Measurements from ENCODE around the gene RMI2.
"Not testable (repeated sequence)": the region's sequence is repeated elsewhere in the genome, so short reads cannot be mapped to it uniquely, and the experiment has no call there.

RMI2 gene

DNA sequence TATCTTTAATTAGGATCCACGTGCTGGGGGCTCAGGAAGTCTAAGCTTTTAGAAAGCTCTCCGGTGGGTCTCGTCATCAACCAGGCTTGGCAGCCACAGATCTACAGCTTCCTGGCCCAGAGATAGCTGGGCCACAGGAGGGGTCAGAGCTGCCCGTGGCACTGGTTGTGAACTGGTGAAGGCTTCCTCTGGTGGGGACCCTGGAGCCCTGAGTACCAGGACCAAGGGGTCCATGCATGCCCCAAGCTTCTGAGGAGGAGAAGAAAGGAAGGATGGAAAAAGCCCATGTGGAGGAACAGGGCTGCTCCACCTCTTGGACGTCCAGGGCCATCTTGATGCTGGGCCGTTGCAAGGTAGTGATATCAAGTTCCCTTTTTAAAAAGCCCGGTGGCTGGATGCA is 13.3 kb downstream of the RMI2 start:
- DNase-seq = no peak

DNA sequence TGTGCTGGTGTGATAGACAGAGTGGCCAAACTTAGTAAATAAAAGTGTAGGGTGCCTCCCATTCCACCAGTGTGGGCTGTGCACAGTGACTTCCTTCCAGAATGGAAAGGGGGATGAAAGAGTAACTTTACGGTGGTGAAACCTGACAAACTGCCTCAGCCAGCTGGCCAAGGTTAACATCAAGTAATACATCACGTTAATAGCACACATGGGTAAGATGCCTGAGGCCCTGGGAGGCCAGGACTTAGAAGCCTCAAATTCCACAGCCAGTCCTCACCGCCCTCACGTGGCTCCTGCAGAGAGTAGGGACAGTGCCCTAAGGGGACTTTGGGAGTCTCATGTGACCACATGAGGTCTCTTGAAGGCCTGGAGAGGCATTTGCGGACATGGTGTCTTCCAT is 14.1 kb downstream of the RMI2 start:
- DNase-seq = no peak

DNA sequence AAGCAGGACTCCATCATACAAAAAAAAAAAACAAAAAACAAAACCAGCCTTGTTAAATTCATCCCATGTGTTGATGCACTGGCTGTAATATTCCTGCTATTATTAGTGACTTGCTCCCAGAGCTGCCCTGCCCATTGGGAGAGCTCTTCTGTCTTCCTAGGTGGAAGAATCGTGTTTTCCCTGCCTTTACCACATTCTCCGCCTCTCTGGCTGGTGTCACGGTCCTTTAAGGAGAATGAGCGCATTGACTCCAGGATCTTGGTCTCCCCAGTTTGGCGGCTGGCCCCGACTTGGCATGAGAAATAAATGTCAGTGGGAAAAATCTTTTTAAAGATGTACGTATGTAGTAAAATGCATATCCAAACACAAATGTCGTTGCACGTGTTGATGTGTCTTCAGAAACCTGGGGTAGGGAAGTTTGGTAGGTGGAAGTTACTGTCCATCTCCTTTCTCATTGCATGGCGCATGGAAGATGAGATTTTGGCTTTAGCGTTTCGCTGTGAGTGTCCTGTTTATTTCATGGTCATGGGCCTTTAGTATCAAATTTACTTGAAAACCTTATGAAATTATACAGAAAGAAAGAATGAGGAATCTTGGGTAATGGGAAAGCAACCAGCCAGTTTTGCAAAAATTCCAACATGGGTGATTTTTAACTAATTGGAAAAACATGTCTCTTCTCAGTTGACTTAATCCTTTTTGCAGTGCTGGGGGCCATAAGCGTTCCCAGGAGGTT is 15.5 kb downstream of the RMI2 start:
- no peak for DNase-seq

GRCh38 chr16:11361701-11362451 is 16.6 kb downstream of the RMI2 start:
- DNase-seq = no peak

DNA sequence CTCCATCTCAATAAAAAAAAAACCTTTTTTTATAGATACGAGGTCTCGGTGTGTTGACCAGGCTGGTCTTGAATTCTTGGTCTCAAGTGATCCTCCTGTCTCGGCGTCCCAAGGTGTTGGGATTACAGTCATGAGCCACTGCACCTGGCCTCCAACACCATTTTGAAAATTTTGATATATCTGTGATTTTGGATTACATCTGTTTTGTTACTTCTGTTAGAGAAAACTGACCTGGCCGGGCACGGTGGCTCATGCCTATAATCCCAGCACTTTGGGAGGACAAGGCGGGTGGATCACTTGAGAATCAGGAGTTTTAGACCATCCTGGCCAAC is 18.6 kb downstream of the RMI2 start:
- no peak for DNase-seq

- DNase-seq = no peak
Observed at GRCh38 chr16:11367483-11367906, 22.2 kb downstream of the RMI2 start.

DNA sequence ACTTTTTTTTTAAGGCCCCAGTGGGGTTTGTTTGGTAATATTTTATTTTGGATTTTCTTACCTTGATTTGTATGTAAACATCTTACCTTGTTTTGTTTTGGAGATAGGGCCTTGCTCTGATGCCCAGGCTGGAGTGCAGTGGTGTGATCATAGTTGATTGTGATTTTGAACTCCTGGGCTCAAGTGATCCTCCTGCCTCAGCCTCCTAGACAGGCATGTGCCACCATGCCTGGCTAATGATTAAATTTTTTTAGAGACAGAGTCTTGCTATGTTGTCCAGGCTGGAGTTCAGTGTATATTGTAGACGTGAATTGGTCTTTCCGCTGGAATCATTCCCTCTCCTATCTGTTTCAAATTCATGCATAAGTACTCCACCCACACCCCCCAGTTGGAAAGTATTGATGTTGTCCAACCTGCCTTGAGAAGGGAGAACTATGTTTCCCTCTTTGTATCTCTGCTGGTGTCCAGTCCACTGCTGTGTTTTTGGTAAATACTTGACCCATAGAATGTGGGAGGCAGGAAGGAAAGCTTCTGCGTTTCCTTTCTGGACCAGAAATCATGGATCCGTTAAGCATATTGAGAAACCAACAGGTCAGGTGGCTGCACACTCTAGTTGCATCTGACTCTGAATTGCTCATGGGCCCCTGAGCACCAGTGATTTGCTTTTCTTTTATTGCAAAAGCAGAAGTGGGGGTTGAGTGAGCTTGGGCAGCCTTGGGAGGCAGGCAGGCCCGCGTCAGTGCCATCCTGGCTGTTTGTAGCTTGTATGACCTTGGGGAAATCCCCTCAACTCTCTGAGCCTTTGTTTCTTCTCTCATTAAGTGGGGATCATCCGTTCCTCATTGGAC is 25.0 kb downstream of the RMI2 start:
- DNase-seq = no peak

- not testable (repeated sequence) for DNase-seq
Observed at GRCh38 chr16:11370932-11371279, 25.6 kb downstream of the RMI2 start.

DNA sequence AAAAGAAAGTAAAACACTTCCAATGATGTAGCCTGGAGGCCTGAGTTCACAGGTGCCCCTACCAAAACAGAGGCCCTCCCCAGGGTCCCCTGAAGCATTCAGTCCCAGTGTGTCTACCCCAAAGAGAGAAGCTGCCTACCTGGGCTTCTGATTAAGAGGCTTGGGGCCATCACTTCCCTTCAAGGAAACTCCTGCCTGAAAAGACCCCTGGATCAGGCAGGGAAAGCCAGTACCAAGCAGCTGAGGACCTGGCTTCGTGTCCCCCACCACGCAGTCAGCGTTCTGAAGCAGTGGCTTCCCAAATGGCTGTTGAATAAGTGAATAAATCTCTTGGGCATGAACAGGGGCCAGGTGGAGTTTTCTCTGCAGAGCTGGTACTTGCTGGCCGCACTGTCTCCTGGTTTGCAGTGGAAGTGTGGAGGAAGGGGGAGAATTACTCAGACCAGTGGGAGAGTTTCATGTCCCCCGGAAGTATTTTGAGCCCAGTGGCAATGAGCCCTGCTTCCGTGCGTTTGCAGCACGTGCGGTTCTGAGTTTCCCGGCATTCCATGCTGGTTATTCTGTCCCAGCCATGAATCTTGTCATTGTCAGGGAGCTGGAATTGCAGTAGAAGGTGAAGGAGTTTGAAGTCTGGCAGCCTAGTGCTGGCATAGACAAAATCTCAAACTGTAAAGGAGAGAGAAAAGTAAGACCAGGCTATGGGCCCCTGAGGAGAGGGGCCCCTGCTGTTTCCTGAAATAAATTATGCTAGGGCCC is 27.0 kb downstream of the RMI2 start:
- DNase-seq = no peak

GRCh38 chr16:11372829-11373306 is 27.6 kb downstream of the RMI2 start:
- DNase-seq = no peak

- no peak for DNase-seq
Observed at GRCh38 chr16:11374255-11374654, 29.0 kb downstream of the RMI2 start.

GRCh38 chr16:11377154-11377553 is 31.9 kb downstream of the RMI2 start:
- no peak for DNase-seq

- not testable (repeated sequence) for DNase-seq
Observed at GRCh38 chr16:11378951-11379350, 33.7 kb downstream of the RMI2 start.

- peak; percentile 30 for DNase-seq
Observed at GRCh38 chr16:11379420-11379819, 34.2 kb downstream of the RMI2 start.

DNA sequence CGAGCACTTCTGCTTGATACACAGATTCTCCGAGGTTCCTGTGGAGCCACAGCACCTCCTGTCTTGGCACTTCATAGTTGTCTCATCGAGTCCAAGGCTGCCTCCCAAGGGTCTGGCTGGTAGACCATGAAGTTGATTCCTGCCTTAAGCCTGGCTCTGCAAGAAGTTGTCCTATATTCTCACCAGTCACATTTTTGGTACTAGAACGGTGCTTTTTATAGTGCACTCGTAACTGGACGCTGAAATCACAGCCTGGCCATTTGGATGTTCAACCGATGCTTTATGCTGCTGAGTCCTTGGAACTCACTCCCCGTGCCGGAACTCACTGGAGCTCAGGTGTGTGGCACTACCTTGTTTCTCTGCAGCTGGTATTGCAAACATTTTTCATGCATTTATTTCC is 35.6 kb downstream of the RMI2 start:
- no peak for DNase-seq

GRCh38 chr16:11383481-11384183 is 38.4 kb downstream of the RMI2 start:
- DNase-seq = no peak

GRCh38 chr16:11384184-11384955 is 39.1 kb downstream of the RMI2 start:
- no peak for DNase-seq

DNA sequence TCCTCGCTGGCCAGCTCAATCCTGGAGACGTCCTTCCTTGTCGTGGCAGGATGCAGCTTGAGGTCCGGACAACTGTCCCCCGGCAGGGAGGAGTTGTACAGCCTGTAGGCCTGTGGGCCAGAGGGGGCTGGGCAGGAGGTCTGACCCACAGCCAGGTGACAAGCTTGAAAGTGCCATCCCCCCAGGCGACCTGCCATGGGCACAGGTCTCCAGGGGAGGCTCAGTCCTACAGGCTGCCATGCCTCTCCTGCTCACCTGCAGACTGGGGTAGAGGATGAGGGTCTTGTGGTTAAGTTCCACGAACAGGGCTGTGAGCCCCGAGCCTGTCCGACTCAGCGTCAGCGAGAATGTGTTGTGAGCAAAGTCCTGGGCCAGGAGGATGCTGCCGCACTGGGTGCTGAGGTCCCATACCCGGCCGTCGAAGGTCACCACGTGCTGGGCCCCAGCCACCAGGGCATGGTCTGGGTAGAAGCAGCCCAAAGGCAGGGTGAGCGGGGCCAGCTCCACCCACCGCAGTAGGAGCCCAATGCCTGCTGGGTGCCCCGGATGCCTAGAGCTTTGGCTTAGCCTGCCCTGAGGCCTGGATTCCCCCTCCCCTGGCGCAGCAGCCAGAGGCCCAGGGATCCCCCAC is 39.8 kb downstream of the RMI2 start:
- no peak for DNase-seq

DNA sequence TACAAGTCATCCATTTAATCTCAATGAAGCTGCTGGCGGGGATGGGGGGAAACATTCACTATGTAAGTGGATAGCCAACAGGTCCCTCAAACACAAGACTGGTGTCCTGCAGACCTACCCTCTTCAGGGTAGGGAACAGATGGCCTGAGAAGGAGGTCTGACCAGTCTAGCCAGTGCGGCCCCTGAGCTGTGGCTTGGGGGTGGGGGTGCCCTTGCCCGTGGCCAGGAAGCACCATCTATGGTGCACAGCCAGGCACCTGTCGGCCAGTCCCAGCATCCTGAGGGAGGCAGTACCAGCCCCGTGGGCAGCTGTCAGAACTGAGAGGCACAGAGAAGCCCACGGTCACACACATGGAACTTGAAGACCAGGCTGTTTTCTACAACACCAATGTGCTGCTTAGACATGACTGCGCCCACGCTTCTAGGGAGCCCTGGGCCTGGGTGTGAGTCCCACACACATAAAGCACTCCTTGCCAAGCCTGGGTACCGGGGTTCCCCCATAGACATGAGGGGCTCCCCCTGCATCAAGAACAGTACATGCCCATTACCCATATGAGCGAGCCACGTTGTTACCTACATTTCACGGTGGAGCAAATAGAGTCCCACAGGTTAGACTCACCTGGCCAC is 40.9 kb downstream of the RMI2 start:
- DNase-seq = no peak

DNA sequence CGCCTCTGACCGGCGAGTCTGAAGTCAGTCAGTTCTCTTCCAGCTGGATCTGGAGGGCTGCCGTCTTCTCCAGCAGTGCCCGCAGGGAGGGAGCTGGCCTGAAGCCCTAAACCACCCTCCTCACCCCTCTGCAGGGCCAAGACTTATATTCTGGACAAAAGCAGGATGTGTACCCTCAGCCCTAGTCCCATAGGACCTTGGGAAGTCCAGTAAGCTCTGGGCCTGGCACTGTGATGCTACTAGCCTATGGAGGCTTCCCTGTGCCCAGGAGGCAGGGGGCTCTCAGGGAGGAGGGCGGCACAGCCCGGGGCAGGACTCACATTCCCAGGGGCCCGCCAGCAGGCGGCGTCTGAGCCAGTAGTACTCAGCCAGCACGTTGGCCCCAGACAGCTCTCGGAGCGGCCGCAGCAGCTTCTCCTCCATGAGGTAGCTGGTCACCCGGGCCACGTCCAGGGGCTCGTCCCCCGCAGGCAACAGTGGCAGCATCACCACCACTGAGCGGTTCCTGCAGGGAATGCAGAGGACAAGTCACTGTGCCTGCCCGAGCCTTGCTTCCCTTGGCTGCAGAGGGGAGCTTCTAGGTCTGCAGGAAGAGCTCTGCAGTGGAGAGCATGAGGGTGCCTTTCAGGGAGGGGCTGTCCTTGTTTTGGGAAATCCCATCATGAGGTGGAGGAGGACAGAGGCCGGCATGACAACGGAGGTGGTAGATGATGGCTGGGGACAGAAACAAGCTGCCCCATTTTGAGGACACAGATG is 41.7 kb downstream of the RMI2 start:
- no peak for DNase-seq

Data from amniotic stem cell (primary cell).